H9 (cell line): ENCODE results near the gene HMBS. TPM values are rescaled to one million over a fixed set of nuclear protein-coding genes. Genes with fewer than 3 reads are reported as not detected.

Experiments
- DNase-seq: peaks from one replicate; pipeline ENCODE4 v3.0.0-alpha.2; 2017
- H2AFZ ChIP-seq: one replicate; pipeline ENCODE4 v1.6.1; 2013; ENCODE audit warnings: mild to moderate bottlenecking, low read length, control low read depth, moderate library complexity
- H2AK5ac ChIP-seq: 2 replicates; pipeline ENCODE4 v1.6.1; 2013; ENCODE audit warnings: low read length, control low read depth, mixed read lengths; ENCODE audit not compliant: insufficient read length
- H2BK120ac ChIP-seq: one replicate; pipeline ENCODE4 v1.6.1; 2013; ENCODE audit warnings: low read depth, mild to moderate bottlenecking, low read length, control low read depth, inconsistent platforms; ENCODE audit not compliant: poor library complexity, severe bottlenecking
- H2BK12ac ChIP-seq: 2 replicates; pipeline ENCODE4 v1.6.1; 2013; ENCODE audit warnings: low read length, control low read depth, mixed read lengths, low read depth; ENCODE audit not compliant: insufficient read length
- H2BK15ac ChIP-seq: 2 replicates; pipeline ENCODE4 v1.6.1; 2013; ENCODE audit warnings: low read depth, low read length, control low read depth
- H2BK20ac ChIP-seq: one replicate; pipeline ENCODE4 v1.6.1; 2013; ENCODE audit warnings: low read depth, mild to moderate bottlenecking, low read length, control low read depth, inconsistent platforms; ENCODE audit not compliant: poor library complexity, severe bottlenecking
- H2BK5ac ChIP-seq: 2 replicates; pipeline ENCODE4 v1.6.1; 2013; ENCODE audit warnings: low read length, control low read depth, mixed read lengths; ENCODE audit not compliant: insufficient read length
- H3K14ac ChIP-seq: 2 replicates; pipeline ENCODE4 v1.6.1; 2013; ENCODE audit warnings: low read length, control low read depth; ENCODE audit not compliant: insufficient read depth
- H3K18ac ChIP-seq: 2 replicates; pipeline ENCODE4 v1.6.1; 2013; ENCODE audit warnings: low read depth, mild to moderate bottlenecking, mixed read lengths, low read length, control low read depth; ENCODE audit not compliant: insufficient read length
- H3K23ac ChIP-seq: 2 replicates; pipeline ENCODE4 v1.6.1; 2013; ENCODE audit warnings: low read length, control low read depth, mixed read lengths, low read depth; ENCODE audit not compliant: insufficient read length
- H3K23me2 ChIP-seq: 2 replicates; pipeline ENCODE4 v1.6.1; 2013; ENCODE audit warnings: low read depth, mild to moderate bottlenecking, mixed read lengths, low read length, control low read depth; ENCODE audit not compliant: insufficient read length, poor library complexity, severe bottlenecking
- H3K27ac ChIP-seq: 2 replicates; pipeline ENCODE4 v1.5.1; 2013; ENCODE audit warnings: low read length, control low read depth, mixed read lengths, low read depth; ENCODE audit not compliant: insufficient read length
- H3K27me3 ChIP-seq: 2 replicates; pipeline ENCODE4 v1.6.1; 2013; ENCODE audit warnings: low read length, control low read depth, inconsistent platforms; ENCODE audit not compliant: insufficient read depth
- H3K4ac ChIP-seq: 2 replicates; pipeline ENCODE4 v1.6.1; 2013; ENCODE audit warnings: low read depth, mild to moderate bottlenecking, control low read depth, inconsistent platforms, low read length, moderate library complexity
- H3K4me1 ChIP-seq: 2 replicates; pipeline ENCODE4 v1.6.1; 2013; ENCODE audit warnings: low read length, control low read depth, inconsistent platforms; ENCODE audit not compliant: insufficient read depth
- H3K4me2 ChIP-seq: 2 replicates; pipeline ENCODE4 v1.6.1; 2013; ENCODE audit warnings: low read length, control low read depth, mixed read lengths; ENCODE audit not compliant: insufficient read length, insufficient read depth
- H3K56ac ChIP-seq: 2 replicates; pipeline ENCODE4 v1.6.1; 2013; ENCODE audit warnings: low read depth, mild to moderate bottlenecking, mixed read lengths, low read length, control low read depth; ENCODE audit not compliant: insufficient read length
- H3K79me1 ChIP-seq: 2 replicates; pipeline ENCODE4 v1.6.1; 2013; ENCODE audit warnings: low read depth, mild to moderate bottlenecking, moderate library complexity, low read length, control low read depth, inconsistent platforms; ENCODE audit not compliant: insufficient read depth, poor library complexity, severe bottlenecking
- H3K79me2 ChIP-seq: 2 replicates; pipeline ENCODE4 v1.6.1; 2013; ENCODE audit warnings: low read length, control low read depth, inconsistent platforms; ENCODE audit not compliant: insufficient read depth
- H3K9ac ChIP-seq: 2 replicates; pipeline ENCODE4 v1.6.1; 2013; ENCODE audit warnings: low read length, control low read depth, mixed read lengths; ENCODE audit not compliant: insufficient read length; ENCODE audit errors: extremely low read depth
- H3K9me3 ChIP-seq: one replicate; pipeline ENCODE4 v1.6.1; 2013; ENCODE audit warnings: low read depth, low read length, inconsistent platforms; ENCODE audit not compliant: control insufficient read depth
- H3T11ph ChIP-seq: one replicate; pipeline ENCODE4 v1.6.1; 2013; ENCODE audit warnings: mild to moderate bottlenecking, low read length, control low read depth, inconsistent platforms
- H4K20me1 ChIP-seq: one replicate; pipeline ENCODE4 v1.6.1; 2013; ENCODE audit not compliant: control insufficient read depth, insufficient read length, insufficient read depth
- H4K5ac ChIP-seq: 2 replicates; pipeline ENCODE4 v1.6.1; 2013; ENCODE audit warnings: low read depth, mild to moderate bottlenecking, mixed read lengths, low read length, control low read depth; ENCODE audit not compliant: insufficient read length
- H4K8ac ChIP-seq: replicated peaks from 2 replicates; pipeline ENCODE4 v1.6.1; 2013; ENCODE audit warnings: low read length, control low read depth, mixed read lengths, low read depth; ENCODE audit not compliant: insufficient read length
- H4K91ac ChIP-seq: 2 replicates; pipeline ENCODE4 v1.6.1; 2013; ENCODE audit warnings: low read depth, mild to moderate bottlenecking, moderate library complexity, mixed read lengths, low read length, control low read depth; ENCODE audit not compliant: insufficient read length
- H3K27ac Mint-ChIP-seq, 3 experiments: 2 replicates in 2 of 3; 3 replicates in 1 of 3; pipeline ENCODE4 v1.8.0; 2020 to 2021; ENCODE audit warnings: mixed read lengths in 3 of 3, mild to moderate bottlenecking in 1 of 3, moderate library complexity in 1 of 3
- H3K27me3 Mint-ChIP-seq: 2 replicates; pipeline ENCODE4 v1.8.0; 2021; ENCODE audit warnings: low read depth, mild to moderate bottlenecking, moderate library complexity, mixed read lengths
- H3K36me3 Mint-ChIP-seq, 3 experiments: 2 replicates in 2 of 3; 3 replicates in 1 of 3; pipeline ENCODE4 v1.8.0; 2020 to 2021; ENCODE audit warnings: low read depth in 3 of 3, mixed read lengths in 3 of 3; ENCODE audit not compliant: insufficient read depth in 1 of 3
- H3K4me1 Mint-ChIP-seq, 2 experiments: 2 replicates each; pipeline ENCODE4 v1.8.0; 2020; ENCODE audit warnings: mixed read lengths in 2 of 2
- H3K4me3 Mint-ChIP-seq, 2 experiments: 2 replicates in 1 of 2; 3 replicates in 1 of 2; pipeline ENCODE4 v1.8.0; 2020 to 2021; ENCODE audit warnings: mild to moderate bottlenecking in 2 of 2, mixed read lengths in 2 of 2, moderate library complexity in 1 of 2
- H3K9me3 Mint-ChIP-seq, 2 experiments: 2 replicates in 1 of 2; 3 replicates in 1 of 2; pipeline ENCODE4 v1.8.0; 2020; ENCODE audit warnings: mild to moderate bottlenecking in 2 of 2, mixed read lengths in 2 of 2, moderate library complexity in 1 of 2
- WGBS: extraction: QIAGEN DNeasy Blood & Tissue Kit; methylation state at CpG from one replicate; pipeline ENCODE4 v1.1.7; 2013; ENCODE audit warnings: missing lambda C conversion rate, low lambda C conversion rate, mixed read lengths; ENCODE audit not compliant: insufficient read length; ENCODE audit errors: extremely low coverage; 5-methylcytosine and 5-hydroxymethylcytosine counted together
- total RNA-seq: library from RNA; stranded (reverse); gene quantifications from 2 replicates; pipeline ENCODE4 v1.2.1, GENCODE V29; 2021
- TF ChIP-seq, protein P1 (sequence below): fragments of 200-600 bp; sonication (generic); conservative IDR thresholded peaks from 3 replicates; pipeline ENCODE4 v1.8.0; 2021; ENCODE audit warnings: antibody characterized with exemption, mild to moderate bottlenecking

The HMBS gene
- total RNA-seq, 1 experiment from 2014 or later = 57.7 TPM

DNA sequence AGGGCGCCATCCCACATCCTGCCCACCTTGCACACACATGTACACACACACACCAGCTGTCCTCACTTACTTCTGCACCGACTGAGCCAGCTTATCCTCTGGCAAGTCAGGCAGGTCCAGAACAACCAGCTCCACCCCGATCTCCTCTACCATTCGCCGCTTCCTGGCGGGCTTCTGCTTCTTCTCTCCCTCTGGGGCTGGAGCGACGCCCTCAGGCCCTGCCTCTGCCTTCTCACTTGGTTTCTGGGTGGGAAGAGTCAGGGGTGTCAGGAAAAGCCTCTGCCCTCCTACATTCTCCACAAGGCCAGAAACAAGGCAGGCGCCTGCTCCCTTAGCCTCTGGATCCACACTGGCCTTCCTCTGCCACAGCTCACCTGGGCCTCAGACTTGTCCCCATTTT, 36.0 kb upstream of the HMBS start:
- no CpG with 5 or more reads among the region's 9 CpGs for WGBS
- Histone ChIP-seq H3T11ph (no peak overlapping the region), H3K23me2 (no peaks in the 10 kb centered on the region), H4K91ac (no peak overlapping the region), H3K56ac (no peak overlapping the region), H2BK12ac (no peak overlapping the region), H4K8ac (no peak overlapping the region), H4K20me1 (no peaks in the 10 kb centered on the region), H3K27ac (no peak overlapping the region), H3K9me3 (no peaks in the 10 kb centered on the region), H3K4me1 (no peaks in the 10 kb centered on the region), H3K18ac (no peak overlapping the region), H3K9ac (no peak overlapping the region), H2BK5ac (no peak overlapping the region), H3K79me2 (no peaks in the 10 kb centered on the region), H2AFZ (no peak overlapping the region), H3K14ac (no peak overlapping the region), H3K4ac (no peak overlapping the region), H3K4me2 (no peak overlapping the region), H3K27me3 (no peaks in the 10 kb centered on the region), H3K23ac (no peak overlapping the region), H2BK20ac (no peak overlapping the region), H4K5ac (no peak overlapping the region), H3K79me1 (no peaks in the 10 kb centered on the region), H2AK5ac (no peak overlapping the region), H2BK15ac (no peak overlapping the region), H2BK120ac (no peak overlapping the region)
- H3K27me3 Mint-ChIP-seq = no peaks in the 10 kb centered on the region
- no peak overlapping the region; a peak in 1 of 7 replicates for H3K27ac Mint-ChIP-seq
- no peak for DNase-seq
- no peak overlapping the region; a peak in 1 of 5 replicates for H3K4me3 Mint-ChIP-seq
- TF ChIP-seq, protein P1, sequence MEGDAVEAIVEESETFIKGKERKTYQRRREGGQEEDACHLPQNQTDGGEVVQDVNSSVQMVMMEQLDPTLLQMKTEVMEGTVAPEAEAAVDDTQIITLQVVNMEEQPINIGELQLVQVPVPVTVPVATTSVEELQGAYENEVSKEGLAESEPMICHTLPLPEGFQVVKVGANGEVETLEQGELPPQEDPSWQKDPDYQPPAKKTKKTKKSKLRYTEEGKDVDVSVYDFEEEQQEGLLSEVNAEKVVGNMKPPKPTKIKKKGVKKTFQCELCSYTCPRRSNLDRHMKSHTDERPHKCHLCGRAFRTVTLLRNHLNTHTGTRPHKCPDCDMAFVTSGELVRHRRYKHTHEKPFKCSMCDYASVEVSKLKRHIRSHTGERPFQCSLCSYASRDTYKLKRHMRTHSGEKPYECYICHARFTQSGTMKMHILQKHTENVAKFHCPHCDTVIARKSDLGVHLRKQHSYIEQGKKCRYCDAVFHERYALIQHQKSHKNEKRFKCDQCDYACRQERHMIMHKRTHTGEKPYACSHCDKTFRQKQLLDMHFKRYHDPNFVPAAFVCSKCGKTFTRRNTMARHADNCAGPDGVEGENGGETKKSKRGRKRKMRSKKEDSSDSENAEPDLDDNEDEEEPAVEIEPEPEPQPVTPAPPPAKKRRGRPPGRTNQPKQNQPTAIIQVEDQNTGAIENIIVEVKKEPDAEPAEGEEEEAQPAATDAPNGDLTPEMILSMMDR = no peak
- peaks cover 71 to 94% (median 83%) of the 10 kb centered on the region in 3 experiments for H3K36me3 Mint-ChIP-seq
- peaks cover 2 to 13% of the 10 kb centered on the region in 2 experiments; a peak in 3 of 4 replicates for H3K4me1 Mint-ChIP-seq
- H3K9me3 Mint-ChIP-seq = no peaks in the 10 kb centered on the region
